AG09309 (cell line): ENCODE results near the gene ANKRD33B.

Experiments
- DNase-seq: peaks from one replicate; pipeline ENCODE4 v3.0.0-alpha.2; 2010; ENCODE audit warnings: low read depth
- H3K4me3 ChIP-seq: 2 replicates; pipeline ENCODE4 v1.5.1; 2011; ENCODE audit warnings: mild to moderate bottlenecking, low read depth, low read length, moderate library complexity; ENCODE audit not compliant: control insufficient read depth
- TF ChIP-seq, protein P1 (sequence below): IDR thresholded peaks from 2 replicates; pipeline ENCODE4 v1.5.1; 2011; ENCODE audit warnings: mild to moderate bottlenecking, low read depth, low read length, inconsistent platforms; ENCODE audit not compliant: insufficient read depth, control insufficient read depth; ENCODE audit errors: missing control alignments

The ANKRD33B gene

DNA sequence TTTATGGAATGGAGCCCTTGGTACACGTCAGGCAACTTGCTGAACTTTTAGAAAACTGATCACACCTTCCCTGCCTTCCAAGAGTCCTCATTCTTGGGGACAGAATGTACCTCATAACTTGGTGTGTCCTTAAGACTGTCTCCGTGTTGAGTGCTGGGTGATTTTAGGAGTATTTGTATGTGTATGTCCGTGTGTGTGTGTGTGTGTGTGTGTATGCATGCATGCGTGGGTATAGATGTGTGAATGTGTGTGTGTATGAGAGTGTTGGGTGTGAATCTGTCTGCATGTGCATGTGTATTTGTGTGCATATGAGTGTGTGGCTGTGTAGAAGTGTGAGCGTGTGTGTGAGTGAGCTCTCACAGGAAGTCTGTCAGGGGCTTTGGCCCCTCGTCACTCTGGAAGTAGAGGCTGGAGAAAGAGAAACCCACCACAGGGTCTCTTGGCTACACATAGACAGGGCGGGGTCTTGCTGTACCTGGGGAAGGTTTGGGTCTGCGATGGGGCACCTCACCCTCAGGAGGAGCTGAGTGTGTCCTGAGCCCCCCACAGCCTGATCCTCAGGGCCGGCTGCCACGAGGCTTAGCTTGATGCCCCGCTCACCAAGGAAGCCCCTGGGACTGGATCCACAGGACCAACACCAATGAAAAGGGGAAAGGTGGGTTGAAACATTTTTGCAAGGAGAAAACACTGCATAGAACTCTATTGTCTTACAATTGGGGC is 33.1 kb upstream of the ANKRD33B start:
- no peak overlapping the region for H3K4me3 ChIP-seq
- TF ChIP-seq, protein P1, sequence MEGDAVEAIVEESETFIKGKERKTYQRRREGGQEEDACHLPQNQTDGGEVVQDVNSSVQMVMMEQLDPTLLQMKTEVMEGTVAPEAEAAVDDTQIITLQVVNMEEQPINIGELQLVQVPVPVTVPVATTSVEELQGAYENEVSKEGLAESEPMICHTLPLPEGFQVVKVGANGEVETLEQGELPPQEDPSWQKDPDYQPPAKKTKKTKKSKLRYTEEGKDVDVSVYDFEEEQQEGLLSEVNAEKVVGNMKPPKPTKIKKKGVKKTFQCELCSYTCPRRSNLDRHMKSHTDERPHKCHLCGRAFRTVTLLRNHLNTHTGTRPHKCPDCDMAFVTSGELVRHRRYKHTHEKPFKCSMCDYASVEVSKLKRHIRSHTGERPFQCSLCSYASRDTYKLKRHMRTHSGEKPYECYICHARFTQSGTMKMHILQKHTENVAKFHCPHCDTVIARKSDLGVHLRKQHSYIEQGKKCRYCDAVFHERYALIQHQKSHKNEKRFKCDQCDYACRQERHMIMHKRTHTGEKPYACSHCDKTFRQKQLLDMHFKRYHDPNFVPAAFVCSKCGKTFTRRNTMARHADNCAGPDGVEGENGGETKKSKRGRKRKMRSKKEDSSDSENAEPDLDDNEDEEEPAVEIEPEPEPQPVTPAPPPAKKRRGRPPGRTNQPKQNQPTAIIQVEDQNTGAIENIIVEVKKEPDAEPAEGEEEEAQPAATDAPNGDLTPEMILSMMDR: no peak
- no peak for DNase-seq

DNA sequence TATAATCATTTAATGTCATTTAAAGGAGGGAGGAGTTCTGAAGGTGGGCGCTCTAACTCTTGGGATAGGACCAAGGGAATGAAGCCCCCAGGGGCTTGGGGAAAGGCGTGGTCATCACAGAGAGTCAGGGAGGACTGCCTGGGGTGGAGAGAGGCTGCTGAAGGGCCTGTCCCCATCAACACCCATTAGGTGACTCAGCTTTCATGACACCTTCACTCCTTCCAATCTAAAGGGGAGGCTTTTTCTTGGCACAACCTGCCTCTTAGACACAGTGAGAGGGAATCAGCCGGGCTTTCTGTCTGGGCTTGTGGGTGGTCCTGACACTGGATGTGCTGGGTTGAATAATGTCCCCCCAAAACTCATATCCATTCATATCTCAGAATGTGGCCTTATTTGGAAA is 31.4 kb upstream of the ANKRD33B start:
- TF ChIP-seq, protein P1: no peak
- no peak for DNase-seq

DNA sequence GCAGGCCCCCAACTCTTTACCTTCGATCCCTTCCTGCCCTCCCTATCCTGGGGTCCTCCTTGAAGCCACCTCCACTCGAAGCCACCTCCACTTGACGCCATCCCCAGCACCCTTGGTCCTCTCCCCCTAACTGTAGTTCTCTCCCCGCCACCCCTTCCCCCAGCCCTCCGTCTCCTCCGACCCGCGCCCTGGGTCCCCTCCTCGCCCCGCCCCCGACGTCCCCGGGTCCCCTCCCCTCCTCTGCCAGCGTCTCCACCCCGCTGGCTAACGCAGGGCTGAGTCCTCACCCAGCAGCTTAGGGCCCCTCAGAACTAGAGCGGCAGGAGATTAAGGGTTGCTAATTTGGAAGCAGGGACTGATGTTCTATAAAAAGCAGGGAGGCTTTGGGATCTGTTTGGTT is 30.6 kb upstream of the ANKRD33B start:
- TF ChIP-seq, protein P1: no peak
- DNase-seq: no peak
- no peak overlapping the region for H3K4me3 ChIP-seq

More for the DNA sequence above, 31.4 kb upstream of the ANKRD33B start:
- H3K4me3 ChIP-seq: no peak overlapping the region

DNA sequence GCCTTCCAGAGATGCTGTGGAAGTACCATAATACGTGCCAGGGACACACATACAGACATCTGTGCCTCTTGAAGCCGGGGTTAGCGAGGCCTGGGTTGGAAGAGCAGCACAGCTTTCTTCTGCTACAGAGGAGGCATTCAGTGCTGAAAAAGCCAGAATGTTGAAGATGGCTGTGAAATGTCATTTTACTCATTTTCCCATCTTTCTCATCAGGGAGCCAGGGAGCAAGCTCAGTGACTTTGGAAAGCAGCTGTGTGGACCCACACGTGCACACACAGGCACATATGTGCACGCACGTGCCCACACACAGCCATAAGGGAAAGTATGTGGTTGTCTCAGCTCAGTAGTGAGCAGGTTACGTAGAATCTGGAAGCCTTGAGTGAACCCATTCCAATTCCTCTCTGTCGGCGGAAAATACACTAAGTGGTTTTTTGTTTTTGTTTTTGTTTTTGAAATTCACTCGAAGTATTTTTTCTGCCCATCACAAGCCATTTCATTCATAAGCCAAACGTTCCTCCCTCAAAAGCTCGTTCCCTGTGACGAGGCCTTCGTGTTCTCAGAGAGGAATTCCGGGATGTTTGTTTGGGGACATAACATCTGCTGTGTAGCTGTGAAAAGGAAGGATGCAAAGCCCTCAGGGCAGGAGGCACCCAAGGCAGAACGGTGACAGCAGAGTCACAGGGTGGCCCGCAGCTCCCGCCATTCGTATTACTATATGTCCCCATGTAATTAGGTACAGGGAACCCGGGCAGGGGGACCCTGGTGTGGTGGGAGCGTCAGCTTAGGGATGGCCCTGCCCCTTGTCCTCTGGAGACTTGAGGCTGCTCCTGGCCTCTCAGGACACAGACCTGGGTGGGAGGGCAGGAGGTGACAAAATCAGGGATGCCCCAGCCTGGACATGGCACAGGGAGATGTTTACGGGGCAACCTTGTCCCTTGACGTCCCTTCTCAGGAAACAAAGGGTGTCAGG is 29.0 kb upstream of the ANKRD33B start:
- TF ChIP-seq, protein P1: no peak
- no peak for DNase-seq
- no peak overlapping the region for H3K4me3 ChIP-seq

DNA sequence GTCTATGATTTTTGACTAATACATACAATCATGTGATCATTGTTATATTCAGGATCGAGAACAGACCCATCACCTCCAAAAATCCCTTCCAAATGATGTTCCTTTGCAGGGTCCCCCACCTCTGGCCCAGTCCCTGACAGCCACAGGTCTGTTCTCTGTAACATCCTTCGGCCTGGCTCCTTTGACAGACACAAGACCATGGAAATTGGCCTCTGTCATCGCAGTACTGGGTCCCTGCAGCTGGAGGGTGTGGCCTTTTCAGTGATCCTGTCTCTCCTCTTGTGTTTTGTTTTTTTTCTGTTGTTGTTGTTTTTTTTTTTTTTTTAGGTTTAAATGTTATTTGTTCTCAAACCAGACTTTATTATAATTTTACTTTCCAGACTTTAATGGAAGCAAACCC is 27.4 kb upstream of the ANKRD33B start:
- TF ChIP-seq, protein P1: no peak
- DNase-seq: no peak
- H3K4me3 ChIP-seq: no peak overlapping the region

DNA sequence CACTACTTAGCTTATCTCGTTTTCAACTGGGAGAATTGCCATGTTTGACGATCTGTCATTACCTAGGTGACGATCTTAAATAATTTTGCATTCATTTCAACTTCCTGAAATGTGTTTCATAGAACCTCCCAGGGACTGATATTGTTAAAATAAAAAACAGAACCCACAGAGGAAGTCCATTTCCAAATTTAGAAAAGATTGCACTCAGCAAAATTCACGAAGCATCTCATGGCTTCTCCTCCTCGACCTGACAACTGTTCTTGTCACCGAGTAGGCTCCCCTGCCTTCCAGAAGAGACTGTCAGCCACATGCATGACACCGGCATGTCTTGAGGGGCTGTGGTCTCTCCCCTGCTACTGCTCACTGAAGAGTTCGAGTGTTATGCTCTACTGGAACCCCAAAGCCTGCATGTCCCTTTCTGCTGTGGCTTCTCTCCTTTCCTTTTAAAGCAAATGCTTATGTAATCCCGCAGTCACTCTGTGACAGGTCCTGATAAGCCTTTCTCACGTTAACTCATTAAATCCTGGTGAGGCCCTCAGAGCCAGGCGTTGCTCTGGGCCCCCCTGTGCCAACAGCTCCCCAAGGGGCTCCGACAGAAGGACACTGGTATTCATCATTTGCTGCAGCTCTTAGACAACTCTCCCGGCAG is 26.8 kb upstream of the ANKRD33B start:
- TF ChIP-seq, protein P1: no peak
- no peak overlapping the region for H3K4me3 ChIP-seq
- DNase-seq: no peak
